Transverse colon (tissue), 4 donors: ENCODE results near the gene PIGC.

Source experiments
- CTCF ChIP-seq, 5 experiments: fragments of 200-600 bp in 3 of 5; fragments of 450-650 bp in 2 of 5; sonication (generic) in 3 of 5; IDR thresholded peaks; 1 replicate in 2 of 5; 2 replicates in 3 of 5; pipeline ENCODE4 v1.5.1; 2016 to 2017; ENCODE audit warnings: antibody characterized with exemption in 5 of 5, inconsistent platforms in 3 of 5, mild to moderate bottlenecking in 2 of 5, moderate library complexity in 1 of 5
- EP300 ChIP-seq: sonication (generic); formaldehyde crosslinking; IDR thresholded peaks from one replicate; pipeline ENCODE4 v1.6.1; 2017; ENCODE audit warnings: antibody characterized with exemption, low read depth
- POLR2AphosphoS5 ChIP-seq, 3 donors: sonication (generic); formaldehyde crosslinking; IDR thresholded peaks; one replicate each; pipeline ENCODE4 v1.6.1; 2016; ENCODE audit warnings: antibody characterized with exemption in 3 of 3

- TF ChIP-seq EP300 (no peak), CTCF (IDR thresholded peaks at IDR 0.05) (no peak), POLR2AphosphoS5 (IDR thresholded peaks at IDR 0.05) (no peak)
These were observed 16.7 kb downstream of the PIGC start for GRCh38 chr1:172427191-172427590.
